HG03025 (cell line): ENCODE results near the gene TRABD2A.
"Not testable (repeated sequence)": the region's sequence is repeated elsewhere in the genome, so short reads cannot be mapped to it uniquely, and the experiment has no call there.

Source experiments
- ATAC-seq: cut with Tn5 transposase; IDR thresholded peaks from one replicate; pipeline ENCODE4 v1.9.1; 2021; ENCODE audit warnings: mild to moderate bottlenecking, moderate library complexity; ENCODE audit not compliant: unreplicated experiment, low FRiP score

The TRABD2A gene

DNA sequence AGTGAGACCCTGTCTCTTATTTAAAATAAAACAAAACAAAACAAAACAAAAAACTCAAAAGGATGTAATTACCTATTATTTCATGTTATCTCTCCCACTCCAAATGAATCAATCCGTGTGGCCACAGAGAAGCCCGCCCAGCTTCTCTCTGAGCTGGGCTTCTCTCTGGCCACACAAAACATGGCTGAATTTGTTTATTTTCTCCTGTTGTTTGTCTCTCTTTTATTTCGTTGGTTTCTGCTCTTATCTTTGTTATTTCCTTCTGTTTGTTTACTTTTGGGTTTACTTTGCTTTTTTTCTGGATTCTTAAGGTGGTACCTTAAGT lies 1.5 kb upstream of the TRABD2A start:
- no peak for ATAC-seq

- no peak for ATAC-seq
These were observed 913 bp upstream of the TRABD2A start for GRCh38 chr2:84881581-84882413.

GRCh38 chr2:84880395-84880644 lies 564 bp downstream of the TRABD2A start:
- no peak for ATAC-seq

DNA sequence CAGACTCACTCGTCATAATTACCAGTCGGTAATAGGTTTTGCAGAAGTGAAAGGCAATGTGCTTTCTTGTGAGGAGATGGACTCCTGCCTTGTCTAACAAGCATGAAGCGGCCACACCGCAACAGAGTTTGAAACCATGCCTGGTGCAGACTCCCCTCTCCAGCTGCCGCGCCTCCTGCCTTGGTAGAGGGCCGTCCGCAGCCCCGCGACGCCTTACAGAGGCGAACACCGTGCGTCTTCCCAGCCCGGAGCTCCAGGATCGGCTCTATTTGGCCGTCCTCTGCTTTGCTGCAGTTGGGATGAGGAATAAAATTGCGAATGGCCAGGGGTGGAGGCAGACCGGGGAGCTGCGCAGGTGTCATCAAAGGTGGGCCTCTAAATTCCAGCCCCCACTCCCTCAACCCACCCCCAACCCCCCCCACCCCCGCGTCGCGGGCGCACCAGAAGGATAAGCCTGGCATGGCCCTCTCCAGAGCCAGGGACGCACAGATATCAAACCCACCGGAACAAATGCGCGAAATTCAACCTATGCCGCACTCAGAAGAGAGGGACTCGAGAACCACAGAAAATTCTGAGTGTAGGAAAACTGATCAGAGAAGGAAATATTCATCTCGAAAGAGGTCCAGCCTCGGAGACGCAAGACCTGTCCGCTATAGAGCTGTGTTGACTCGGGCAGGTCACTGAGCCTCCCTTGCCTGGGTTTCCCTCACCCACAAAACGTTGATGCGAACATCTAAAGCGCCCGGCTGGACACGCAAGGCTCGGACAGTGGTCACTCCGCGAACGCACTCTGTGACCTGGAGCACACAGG lies 1.1 kb downstream of the TRABD2A start:
- peak; percentile 48 for ATAC-seq

- no peak for ATAC-seq
These were observed 1.8 kb downstream of the TRABD2A start for GRCh38 chr2:84878896-84879583.

DNA sequence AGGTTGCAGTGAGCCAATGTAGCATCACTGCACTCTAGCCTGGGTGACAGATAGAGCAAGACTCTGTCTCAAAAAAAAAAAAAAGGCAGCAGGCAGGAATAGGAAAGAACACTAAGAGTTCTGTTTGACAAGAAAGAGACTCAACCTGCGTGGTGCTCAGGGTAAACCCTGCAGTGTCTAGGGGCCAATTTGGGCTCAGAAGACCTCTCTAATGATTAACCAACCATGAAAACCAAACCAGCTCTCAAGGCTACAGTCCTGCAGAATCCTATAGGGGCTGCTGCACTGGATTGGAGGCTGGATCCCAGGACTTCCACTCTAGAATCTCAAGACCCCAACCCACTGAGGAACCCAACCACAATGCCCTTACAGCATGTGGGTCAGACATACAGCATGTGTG lies 2.4 kb downstream of the TRABD2A start:
- ATAC-seq, result no peak

- no peak for ATAC-seq
These were observed 4.5 kb downstream of the TRABD2A start for GRCh38 chr2:84876369-84876768.

- not testable (repeated sequence) for ATAC-seq
These were observed 5.3 kb downstream of the TRABD2A start for GRCh38 chr2:84875619-84876018.

DNA sequence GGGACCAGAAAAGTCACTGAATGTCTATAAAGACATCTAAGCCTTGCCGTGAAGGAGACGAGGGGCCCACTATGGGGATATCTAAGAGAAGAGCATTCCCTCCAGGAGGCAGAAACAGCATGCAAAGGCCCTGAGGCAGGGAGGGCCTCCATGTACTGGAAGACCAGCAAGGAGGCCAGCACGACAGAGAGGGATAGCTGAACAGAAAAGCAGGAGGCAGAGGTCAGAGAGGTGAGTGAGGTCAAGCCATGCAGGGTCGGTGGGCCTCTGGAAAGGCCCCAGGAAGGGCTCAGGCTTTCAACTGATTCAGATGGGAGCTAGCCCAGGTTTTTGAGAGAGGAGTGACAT lies 5.7 kb downstream of the TRABD2A start:
- no peak for ATAC-seq

- ATAC-seq, result no peak
These were observed 6.3 kb downstream of the TRABD2A start for GRCh38 chr2:84874381-84875212.

DNA sequence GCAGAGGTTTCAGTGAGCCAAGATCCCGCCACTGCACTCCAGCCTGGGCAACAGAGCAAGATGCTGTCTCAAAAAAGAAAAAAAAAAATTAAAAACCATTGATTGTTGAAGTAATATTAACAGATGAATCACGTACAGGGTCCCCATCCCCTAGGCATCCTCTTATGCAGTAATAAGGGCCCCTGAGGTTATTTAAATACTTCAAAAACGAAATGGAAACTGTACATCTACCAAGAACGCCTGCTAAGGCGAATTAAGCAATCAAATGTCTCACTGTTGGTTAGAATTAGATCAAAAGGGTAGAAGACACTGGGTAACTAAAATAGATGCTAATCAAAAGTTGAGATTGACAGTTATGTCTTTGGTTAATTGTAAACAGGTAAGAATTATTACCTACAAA lies 7.5 kb downstream of the TRABD2A start:
- no peak for ATAC-seq

- not testable (repeated sequence) for ATAC-seq
These were observed 8.2 kb downstream of the TRABD2A start for GRCh38 chr2:84872691-84873090.

DNA sequence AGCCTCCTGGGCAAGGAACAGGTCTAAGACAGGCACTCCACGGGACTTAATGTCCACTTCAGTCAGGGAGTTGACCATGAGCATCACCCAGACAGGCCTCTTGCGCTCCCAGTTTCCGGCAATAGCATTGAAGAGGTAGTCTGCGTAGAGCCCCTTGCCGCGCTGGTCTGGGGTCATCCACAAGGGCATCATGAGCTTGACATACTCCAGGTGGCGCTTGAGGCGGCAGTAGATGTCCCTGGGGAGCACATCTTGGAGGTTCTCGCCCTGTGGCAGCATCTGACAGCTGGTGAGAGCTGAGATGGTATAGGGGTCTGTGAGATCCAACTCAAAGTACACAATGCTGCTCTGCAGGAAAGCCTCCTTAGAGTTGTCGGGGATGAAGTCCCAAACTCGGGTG lies 10.6 kb downstream of the TRABD2A start:
- no peak for ATAC-seq

DNA sequence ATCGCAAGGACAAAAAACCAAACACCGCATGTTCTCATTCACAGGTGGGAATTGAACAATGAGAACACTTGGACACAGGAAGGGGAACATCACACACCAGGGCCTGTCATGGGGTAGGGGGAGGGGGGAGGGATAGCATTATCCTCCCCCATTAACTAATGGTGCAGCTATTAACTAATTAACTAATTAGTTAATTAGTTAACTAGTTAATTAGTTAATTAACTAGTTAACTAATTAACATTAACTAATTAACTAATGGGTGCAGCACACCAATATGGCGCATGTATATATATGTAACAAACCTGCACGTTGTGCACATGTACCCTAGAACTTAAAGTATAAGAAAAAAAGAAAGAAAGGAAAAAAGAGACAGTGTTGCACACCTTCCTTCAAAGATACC lies 12.6 kb downstream of the TRABD2A start:
- not testable (repeated sequence) for ATAC-seq

- no peak for ATAC-seq
These were observed 14.8 kb downstream of the TRABD2A start for GRCh38 chr2:84866122-84866521.

GRCh38 chr2:84865181-84865783 lies 15.6 kb downstream of the TRABD2A start:
- ATAC-seq, result no peak

- ATAC-seq, result no peak
These were observed 18.9 kb downstream of the TRABD2A start for GRCh38 chr2:84862006-84862405.

- no peak for ATAC-seq
These were observed 19.3 kb downstream of the TRABD2A start for GRCh38 chr2:84861539-84861938.

DNA sequence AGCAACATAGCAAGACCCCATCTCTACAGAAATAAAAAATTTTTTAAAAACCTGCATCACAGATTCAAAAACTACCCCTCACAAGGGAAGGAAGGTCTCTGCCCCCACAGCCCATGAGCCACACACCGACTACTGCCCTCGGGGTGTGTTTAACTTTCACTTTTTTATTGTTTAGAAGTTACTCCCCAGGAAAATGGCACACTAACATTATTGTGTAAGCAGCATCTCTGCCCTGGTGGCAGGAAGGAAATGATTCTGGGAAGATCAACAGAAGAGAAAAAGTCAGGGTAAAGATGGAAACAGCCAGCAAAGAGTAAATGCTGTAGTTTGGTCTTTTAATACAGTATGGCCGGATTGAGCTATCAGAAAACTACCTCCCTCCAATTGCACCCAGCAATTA lies 21.9 kb downstream of the TRABD2A start:
- ATAC-seq, result no peak

- no peak for ATAC-seq
These were observed 22.8 kb downstream of the TRABD2A start for GRCh38 chr2:84858123-84858522.
